HG03103 (cell line): ENCODE results near the gene DLK1.

Experiments
- ATAC-seq: cut with Tn5 transposase; IDR thresholded peaks from one replicate; pipeline ENCODE4 v1.9.1; 2021; ENCODE audit warnings: low read depth; ENCODE audit not compliant: unreplicated experiment

The DLK1 gene

GRCh38 chr14:100731846-100732765, 5.4 kb downstream of the DLK1 start:
- ATAC-seq, result no peak

GRCh38 chr14:100732766-100733100, 6.0 kb downstream of the DLK1 start:
- no peak for ATAC-seq

DNA sequence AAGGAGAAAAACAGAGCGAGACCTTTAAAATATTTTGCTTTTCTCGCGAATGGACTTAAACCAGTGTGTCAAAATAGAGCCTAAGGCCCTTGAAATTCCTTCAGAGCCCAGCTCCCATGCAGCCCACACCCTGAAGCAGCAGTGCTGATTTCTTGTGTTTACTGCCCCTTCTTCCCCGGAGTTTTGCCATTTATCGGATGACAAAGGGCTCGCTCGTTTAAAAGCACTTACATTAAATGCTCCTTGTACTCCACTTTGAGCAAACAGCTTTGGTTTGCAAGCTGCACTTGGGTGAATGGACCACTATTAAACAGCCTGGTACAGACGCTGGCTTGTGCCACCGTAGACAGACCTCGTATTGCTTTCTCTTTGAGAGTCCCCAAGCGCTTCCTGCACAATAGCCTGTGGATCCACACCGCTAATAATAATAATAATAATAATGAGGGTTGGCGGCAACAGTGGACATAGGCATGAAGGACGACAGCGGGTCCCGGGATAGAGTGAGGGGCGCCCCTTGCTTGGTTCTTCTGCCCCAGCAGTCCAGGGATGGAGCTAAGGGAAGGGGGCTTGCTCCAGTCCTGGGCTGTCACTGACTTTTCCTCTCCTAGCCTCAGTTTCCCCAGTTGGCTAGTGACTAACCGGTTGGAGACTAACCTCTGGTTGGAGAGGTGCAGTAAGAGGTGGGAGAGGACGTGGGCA, 6.6 kb downstream of the DLK1 start:
- ATAC-seq, result no peak

DNA sequence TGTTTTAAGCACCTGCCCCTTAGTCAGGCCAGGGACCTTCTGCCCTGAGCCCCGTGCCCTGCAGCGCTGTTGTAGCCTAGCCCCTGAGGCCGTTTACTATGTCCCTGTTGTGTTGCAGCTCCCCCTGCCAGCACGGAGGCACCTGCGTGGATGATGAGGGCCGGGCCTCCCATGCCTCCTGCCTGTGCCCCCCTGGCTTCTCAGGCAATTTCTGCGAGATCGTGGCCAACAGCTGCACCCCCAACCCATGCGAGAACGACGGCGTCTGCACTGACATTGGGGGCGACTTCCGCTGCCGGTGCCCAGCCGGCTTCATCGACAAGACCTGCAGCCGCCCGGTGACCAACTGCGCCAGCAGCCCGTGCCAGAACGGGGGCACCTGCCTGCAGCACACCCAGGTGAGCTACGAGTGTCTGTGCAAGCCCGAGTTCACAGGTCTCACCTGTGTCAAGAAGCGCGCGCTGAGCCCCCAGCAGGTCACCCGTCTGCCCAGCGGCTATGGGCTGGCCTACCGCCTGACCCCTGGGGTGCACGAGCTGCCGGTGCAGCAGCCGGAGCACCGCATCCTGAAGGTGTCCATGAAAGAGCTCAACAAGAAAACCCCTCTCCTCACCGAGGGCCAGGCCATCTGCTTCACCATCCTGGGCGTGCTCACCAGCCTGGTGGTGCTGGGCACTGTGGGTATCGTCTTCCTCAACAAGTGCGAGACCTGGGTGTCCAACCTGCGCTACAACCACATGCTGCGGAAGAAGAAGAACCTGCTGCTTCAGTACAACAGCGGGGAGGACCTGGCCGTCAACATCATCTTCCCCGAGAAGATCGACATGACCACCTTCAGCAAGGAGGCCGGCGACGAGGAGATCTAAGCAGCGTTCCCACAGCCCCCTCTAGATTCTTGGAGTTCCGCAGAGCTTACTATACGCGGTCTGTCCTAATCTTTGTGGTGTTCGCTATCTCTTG, 7.6 kb downstream of the DLK1 start:
- no peak for ATAC-seq

DNA sequence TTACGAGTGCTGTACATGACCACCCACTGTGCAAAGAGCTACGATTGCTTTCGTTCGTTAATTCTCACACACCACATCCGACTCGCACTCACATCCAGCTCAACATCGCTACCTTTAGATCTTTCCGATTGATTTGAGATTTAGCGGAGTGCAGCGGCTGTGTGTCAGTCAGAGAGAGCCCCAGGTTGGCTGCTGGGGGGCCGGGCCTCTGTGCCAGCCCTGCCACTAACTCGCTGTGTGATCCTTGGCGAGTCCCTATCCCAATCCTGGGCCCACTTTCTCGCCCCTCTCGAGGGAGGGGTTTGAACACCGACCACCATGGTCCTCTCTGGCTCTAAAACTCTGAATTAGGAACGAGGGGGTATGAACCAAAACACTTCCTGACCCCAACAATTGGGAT, 8.6 kb downstream of the DLK1 start:
- no peak for ATAC-seq

- no peak for ATAC-seq
These were observed 9.8 kb downstream of the DLK1 start for GRCh38 chr14:100736269-100737180.

- no peak for ATAC-seq
These were observed 10.8 kb downstream of the DLK1 start for GRCh38 chr14:100737526-100737925.

DNA sequence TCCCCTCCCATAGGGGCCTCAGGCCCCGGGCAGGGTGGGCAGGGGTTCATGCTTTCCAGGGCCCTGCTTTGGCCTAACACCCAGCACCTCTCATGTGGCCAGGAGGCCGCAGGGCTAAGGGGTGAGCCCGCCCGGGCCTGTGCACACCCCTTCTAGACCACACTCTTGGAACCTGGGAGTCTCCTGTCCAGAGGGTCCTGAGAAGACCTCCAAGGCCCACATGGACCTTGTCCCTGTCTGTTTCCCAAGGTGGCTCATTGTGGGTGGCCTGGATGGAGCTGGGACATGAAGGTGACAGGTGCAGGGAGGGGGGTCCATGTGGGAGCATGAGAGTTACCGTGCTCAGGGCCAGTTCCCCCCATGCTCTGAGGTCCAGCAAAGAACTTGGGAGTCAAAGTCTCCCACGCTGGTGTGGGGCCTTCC, 11.6 kb downstream of the DLK1 start:
- no peak for ATAC-seq

GRCh38 chr14:100738704-100739131, 12.0 kb downstream of the DLK1 start:
- no peak for ATAC-seq

DNA sequence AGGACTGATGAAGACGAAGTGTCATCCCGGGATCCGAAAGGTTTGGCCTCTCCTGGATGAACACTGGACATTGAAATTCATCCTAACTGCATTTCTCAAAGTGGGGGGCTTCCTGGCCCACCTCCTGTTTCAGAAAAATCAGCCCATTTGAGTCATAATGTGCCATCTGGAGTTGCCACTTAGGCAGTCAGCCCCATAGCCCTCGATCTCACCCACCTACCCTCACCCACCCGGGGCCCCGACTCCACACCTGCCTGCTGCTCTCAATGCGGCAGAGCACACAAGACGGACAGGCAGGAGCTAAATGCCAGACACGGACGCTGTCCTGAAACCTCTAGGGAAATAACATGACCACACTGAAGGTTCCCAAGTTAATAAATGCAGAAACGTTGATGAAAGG, 12.6 kb downstream of the DLK1 start:
- ATAC-seq, result no peak

DNA sequence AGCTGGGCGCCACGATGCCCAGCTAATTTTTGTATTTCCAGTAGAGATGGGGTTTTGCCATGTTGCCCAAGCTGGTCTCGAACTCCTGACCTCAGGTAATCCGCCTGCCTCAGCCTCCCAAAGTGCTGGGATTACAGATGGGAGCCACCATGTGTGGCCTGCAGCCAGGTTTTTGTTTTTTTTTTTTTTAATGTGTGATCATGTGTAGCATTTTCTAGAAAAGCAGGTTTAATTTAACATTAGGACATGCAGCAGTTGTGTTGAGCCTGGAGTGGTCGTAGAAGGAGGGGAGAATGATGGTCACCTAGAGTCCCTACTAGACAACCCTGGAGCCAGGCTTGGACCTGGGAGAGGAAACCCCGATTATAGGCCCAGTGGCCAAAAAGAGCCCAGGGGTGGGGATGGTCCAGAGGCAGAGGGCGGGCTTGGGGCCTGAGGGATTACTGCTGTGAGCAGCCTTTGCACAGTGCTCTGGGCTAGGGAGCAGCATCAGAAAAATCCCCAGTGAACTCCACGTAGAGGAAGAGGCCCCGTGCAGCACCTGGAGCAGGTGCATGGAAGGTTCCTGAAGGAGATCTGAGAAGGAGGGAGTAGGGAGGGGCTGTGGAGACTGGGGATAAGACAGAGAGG, 13.6 kb downstream of the DLK1 start:
- ATAC-seq, result no peak

GRCh38 chr14:100740929-100741328, 14.2 kb downstream of the DLK1 start:
- ATAC-seq, result no peak

- ATAC-seq, result no peak
These were observed 15.3 kb downstream of the DLK1 start for GRCh38 chr14:100741966-100742365.

- no peak for ATAC-seq
These were observed 19.6 kb downstream of the DLK1 start for GRCh38 chr14:100746326-100746725.

DNA sequence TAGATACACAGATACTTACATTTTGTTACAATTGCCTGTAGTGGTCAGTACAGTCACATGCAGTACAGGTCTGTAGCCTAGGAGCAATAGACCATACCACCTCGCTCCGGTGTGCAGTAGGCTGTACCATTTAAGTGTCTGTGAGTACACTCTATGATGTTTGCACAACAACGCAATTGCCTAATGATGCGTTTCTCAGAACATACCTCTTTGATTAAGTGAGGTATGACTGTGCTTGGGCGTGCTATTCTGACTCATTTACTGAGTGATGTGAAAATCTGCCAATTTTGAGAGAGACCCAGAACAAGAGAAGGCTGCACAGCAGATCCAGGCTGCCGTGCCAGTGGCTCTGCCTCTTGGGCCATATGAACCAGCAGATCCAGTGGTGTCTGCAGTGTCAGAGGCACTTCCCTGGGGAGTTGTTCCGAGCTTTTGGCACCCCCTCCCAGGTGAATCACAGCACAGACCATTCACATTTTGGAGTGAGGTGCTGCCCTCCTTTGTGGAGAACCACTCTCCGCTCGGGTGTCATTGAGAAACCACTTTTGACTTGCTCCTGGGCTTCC, 20.4 kb downstream of the DLK1 start:
- no peak for ATAC-seq

DNA sequence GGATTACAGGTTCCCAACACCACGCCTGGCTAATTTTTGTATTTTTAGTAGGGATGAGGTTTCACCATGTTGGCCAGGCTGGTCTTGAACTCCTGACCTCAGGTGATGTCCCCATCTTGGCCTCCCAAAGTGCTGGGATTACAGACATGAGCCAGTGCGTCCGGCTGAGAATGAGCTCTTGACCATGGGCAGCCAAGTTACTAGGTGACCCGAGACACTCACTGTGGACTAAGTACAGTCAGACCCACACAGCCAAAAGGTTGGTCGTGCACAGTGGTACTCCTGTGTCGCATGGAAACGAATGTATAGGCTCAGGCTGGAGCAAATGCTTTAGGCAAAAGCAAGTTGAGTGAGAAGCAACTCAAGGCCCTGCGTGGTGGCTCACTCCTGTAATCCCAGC, 21.0 kb downstream of the DLK1 start:
- ATAC-seq, result no peak

- ATAC-seq, result no peak
These were observed 21.7 kb downstream of the DLK1 start for GRCh38 chr14:100748403-100748802.

DNA sequence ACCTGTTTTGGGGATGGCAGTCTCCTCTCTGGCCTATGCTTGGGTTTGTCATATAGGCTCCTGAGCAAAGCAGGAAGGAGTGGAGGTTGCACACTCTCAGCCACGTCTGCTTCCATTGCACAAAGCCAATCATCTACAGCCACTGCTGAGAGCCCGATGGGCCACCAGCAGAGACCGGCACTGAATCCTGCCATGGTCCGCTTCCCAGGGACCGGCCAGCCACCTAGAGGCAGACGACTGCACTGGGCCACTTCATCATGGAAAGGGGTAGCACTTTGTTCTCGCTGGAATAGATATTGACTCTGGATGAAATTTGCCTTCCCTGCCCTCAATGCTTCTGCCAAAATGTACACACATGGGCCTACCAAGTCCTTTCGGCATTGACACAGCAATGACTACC, 22.3 kb downstream of the DLK1 start:
- ATAC-seq, result no peak

DNA sequence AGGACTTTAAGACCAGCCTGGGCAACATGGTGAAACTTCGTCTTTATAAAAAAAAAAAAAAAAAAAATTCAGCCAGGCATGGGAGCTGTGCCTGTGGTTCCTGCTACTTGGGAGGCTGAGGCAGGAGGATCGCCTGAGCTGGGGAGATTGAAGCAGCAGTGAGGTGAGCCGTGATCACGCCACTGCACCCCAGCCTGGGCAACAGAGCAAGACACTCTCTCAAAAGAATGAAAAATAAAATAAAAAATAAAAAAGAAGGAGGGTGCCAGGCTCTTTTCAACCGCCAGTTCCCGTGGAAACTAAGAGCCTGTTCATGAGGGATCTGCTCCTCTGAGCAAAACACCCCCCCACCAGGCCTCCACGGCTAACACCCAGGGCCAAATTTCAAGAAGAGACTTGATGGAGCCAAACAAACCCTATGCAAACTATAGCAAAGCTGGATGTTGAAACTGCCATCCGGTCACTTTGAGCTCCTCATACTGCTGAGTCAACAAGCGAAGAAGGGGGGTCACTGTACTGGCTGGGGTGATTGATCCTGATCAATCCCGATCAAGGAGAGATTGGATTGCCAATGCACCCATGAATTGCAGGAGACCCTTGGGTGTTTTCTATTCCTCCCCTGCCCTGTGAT, 23.4 kb downstream of the DLK1 start:
- ATAC-seq, result no peak
